Activated CD8-positive, alpha-beta memory T cell treated with anti-CD3 and anti-CD28 coated beads for 48 hours (primary cell): ENCODE data around the gene NPLOC4.

Experiments
- DNase-seq, 3 experiments: peaks; one replicate each; pipeline ENCODE4 v3.0.0-alpha.2; 2020; ENCODE audit warnings: low read depth in 2 of 3, low spot score in 2 of 3

The NPLOC4 gene

DNA sequence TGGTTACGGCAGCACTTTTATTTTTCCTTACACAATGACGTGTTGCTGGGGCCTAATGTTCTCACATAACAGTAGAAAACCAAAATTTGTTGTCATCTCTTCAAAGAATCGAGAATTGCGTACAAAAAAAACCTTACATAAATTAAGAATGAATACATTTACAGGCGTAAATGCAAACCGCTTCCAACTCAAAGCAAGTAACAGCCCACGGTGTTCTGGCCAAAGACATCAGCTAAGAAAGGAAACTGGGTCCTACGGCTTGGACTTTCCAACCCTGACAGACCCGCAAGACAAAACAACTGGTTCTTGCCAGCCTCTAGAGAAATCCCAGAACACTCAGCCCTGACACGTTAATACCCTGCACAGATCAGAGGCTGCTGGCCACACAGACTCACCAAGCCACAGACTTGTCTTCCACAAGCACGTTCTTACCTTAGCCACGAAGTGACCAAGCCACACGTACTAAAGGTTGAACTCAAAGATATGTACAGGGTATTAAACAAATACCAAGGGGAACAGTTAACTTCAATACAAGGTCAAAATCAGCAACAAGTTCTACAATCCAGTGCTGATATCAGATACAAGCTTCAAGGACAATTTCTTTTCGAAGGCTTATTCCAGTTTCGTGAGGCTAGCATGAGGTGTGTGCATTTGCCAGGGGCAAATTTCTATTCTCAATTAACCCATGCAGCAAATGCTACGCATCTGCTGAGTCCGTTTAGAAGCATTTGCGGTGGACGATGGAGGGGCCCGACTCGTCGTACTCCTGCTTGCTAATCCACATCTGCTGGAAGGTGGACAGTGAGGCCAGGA is 126.7 kb downstream of the NPLOC4 start:
- no peak for DNase-seq

GRCh38 chr17:81509207-81509971 is 127.5 kb downstream of the NPLOC4 start:
- no peak for DNase-seq

- DNase-seq, result no peak
These were observed 128.2 kb downstream of the NPLOC4 start for GRCh38 chr17:81508639-81509206.
